Fibroblast of lung (primary cell): ENCODE results near the gene SNRNP35. TPM values are rescaled to one million over a fixed set of nuclear protein-coding genes. Genes with fewer than 3 reads are reported as not detected.

Experiments
- DNase-seq, 2 donors: peaks; one replicate each; pipeline versions ENCODE4 v3.0.0 to v3.0.0-alpha.2; 2010; ENCODE audit warnings: low read depth in 2 of 2
- H2AFZ ChIP-seq: 2 replicates; pipeline ENCODE4 v1.5.1; 2012; ENCODE audit warnings: low read length, control low read depth, inconsistent platforms
- H3K27ac ChIP-seq: 2 replicates; pipeline ENCODE4 v1.5.1; 2011; ENCODE audit warnings: low read length, control low read depth; ENCODE audit not compliant: insufficient read depth
- H3K27me3 ChIP-seq: 2 replicates; pipeline ENCODE4 v1.5.1; 2011; ENCODE audit warnings: mild to moderate bottlenecking, low read length; ENCODE audit not compliant: control insufficient read depth, insufficient read depth
- H3K36me3 ChIP-seq: 2 replicates; pipeline ENCODE4 v1.5.1; 2011; ENCODE audit warnings: low read length; ENCODE audit not compliant: control insufficient read depth, insufficient read depth
- H3K4me1 ChIP-seq: 2 replicates; pipeline ENCODE4 v1.5.1; 2011; ENCODE audit warnings: low read length; ENCODE audit not compliant: control insufficient read depth, insufficient read depth; ENCODE audit errors: extremely low read depth
- H3K4me2 ChIP-seq: 2 replicates; pipeline ENCODE4 v1.5.1; 2011; ENCODE audit warnings: low read length, control low read depth; ENCODE audit not compliant: insufficient read depth; ENCODE audit errors: extremely low read depth
- H3K4me3 ChIP-seq, 4 experiments: fragments of 200-600 bp in 1 of 4; sonication (generic) in 1 of 4; replicated peaks in 1 of 4; 2 replicates each; pipeline ENCODE4 v1.5.1; 2011 to 2016; ENCODE audit warnings: low read length in 4 of 4, low read depth in 3 of 4, mild to moderate bottlenecking in 3 of 4, control low read depth in 2 of 4, inconsistent platforms in 1 of 4, mixed read lengths in 1 of 4; ENCODE audit not compliant: insufficient read depth in 1 of 4; ENCODE audit errors: control extremely low read depth in 1 of 4
- H3K79me2 ChIP-seq: 2 replicates; pipeline ENCODE4 v1.5.1; 2012; ENCODE audit warnings: mild to moderate bottlenecking, low read length, inconsistent platforms; ENCODE audit not compliant: control insufficient read depth, insufficient read depth
- H3K9ac ChIP-seq: 2 replicates; pipeline ENCODE4 v1.5.1; 2011; ENCODE audit warnings: mild to moderate bottlenecking, low read length, control low read depth; ENCODE audit not compliant: insufficient read depth
- H3K9me3 ChIP-seq: 2 replicates; pipeline ENCODE4 v1.5.1; 2012; ENCODE audit warnings: low read depth, low read length; ENCODE audit not compliant: control insufficient read depth, insufficient read depth
- H4K20me1 ChIP-seq: 2 replicates; pipeline ENCODE4 v1.5.1; 2011; ENCODE audit warnings: low read length; ENCODE audit not compliant: control insufficient read depth, insufficient read depth; ENCODE audit errors: extremely low read depth
- CTCF ChIP-seq, 2 donors: IDR thresholded peaks in 1 of 2; conservative IDR thresholded peaks in 1 of 2; 1 replicate in 1 of 2; 2 replicates in 1 of 2; pipeline ENCODE4 v1.5.1; 2011 to 2012; ENCODE audit warnings: low read length in 2 of 2, control low read depth in 1 of 2, inconsistent platforms in 1 of 2, low read depth in 1 of 2, mild to moderate bottlenecking in 1 of 2
- EZH2 ChIP-seq: IDR thresholded peaks from 2 replicates; pipeline ENCODE4 v1.5.1; 2012; ENCODE audit warnings: low read length, control low read depth, mild to moderate bottlenecking; ENCODE audit errors: missing control alignments
- polyA plus RNA-seq, 2 donors: library from polyadenylated mRNA; depleted of rRNA in 1 of 2; stranded (reverse) in 1 of 2; unstranded in 1 of 2; fragments of >200 nt; gene quantifications; 2 replicates each; pipeline ENCODE4 v1.2.1, GENCODE V29; 2011 to 2012; ENCODE audit warnings: missing spikeins in 1 of 2
- total RNA-seq: library from RNA; depleted of rRNA; stranded (reverse); fragments of >200 nt; gene quantifications from 2 replicates; pipeline ENCODE4 v1.2.1, GENCODE V29; 2014

The SNRNP35 gene
- total and polyA plus RNA-seq, 2 donors (not counting 1 experiment from before 2014, with no cell fraction given) = 16.1 to 20.8 TPM

- no peak overlapping the region for H2AFZ ChIP-seq
Measured at GRCh38 chr12:123465084-123465483, 7.1 kb downstream of the SNRNP35 start.

GRCh38 chr12:123468786-123469185 lies 10.8 kb downstream of the SNRNP35 start:
- H3K27me3 ChIP-seq = no peaks in the 10 kb centered on the region
- no peak overlapping the region for H3K4me2 ChIP-seq
- no peak overlapping the region for H2AFZ ChIP-seq
- no peak overlapping the region for H3K27ac ChIP-seq
- no peak overlapping the region for H3K9ac ChIP-seq
- DNase-seq = no peak
- peaks cover 4% of the 10 kb centered on the region for H3K4me1 ChIP-seq
- H4K20me1 ChIP-seq = no peaks in the 10 kb centered on the region
- H3K4me3 ChIP-seq = no peak overlapping the region
- TF ChIP-seq EZH2 (no peak), CTCF (conservative IDR thresholded peaks at IDR 0.05 in 1 of 2, IDR thresholded peaks at IDR 0.05 in 1 of 2; ENCODE audit: low read depth in 1 of 2, low read length in 2 of 2) (no peak)
- H3K36me3 ChIP-seq = peaks cover 4% of the 10 kb centered on the region
- H3K9me3 ChIP-seq = no peaks in the 10 kb centered on the region
- H3K79me2 ChIP-seq = peaks cover 12% of the 10 kb centered on the region

More at GRCh38 chr12:123465084-123465483, 7.1 kb downstream of the SNRNP35 start:
- H3K36me3 ChIP-seq = no peaks in the 10 kb centered on the region
- H4K20me1 ChIP-seq = no peaks in the 10 kb centered on the region
- H3K9me3 ChIP-seq = no peaks in the 10 kb centered on the region
- no peak overlapping the region for H3K4me3 ChIP-seq
- H3K27ac ChIP-seq = no peak overlapping the region
- TF ChIP-seq EZH2 (no peak), CTCF (conservative IDR thresholded peaks at IDR 0.05 in 1 of 2, IDR thresholded peaks at IDR 0.05 in 1 of 2; ENCODE audit: low read depth in 1 of 2, low read length in 2 of 2) (no peak)
- no peaks in the 10 kb centered on the region for H3K4me1 ChIP-seq
- H3K27me3 ChIP-seq = no peaks in the 10 kb centered on the region
- no peak overlapping the region for H3K9ac ChIP-seq
- H3K79me2 ChIP-seq = peaks cover 27% of the 10 kb centered on the region
- no peak for DNase-seq
- H3K4me2 ChIP-seq = no peak overlapping the region

- Histone ChIP-seq H3K4me2 (no peak overlapping the region), H3K27ac (no peak overlapping the region), H3K9ac (no peak overlapping the region), H2AFZ (no peak overlapping the region), H3K79me2 (peaks cover 8% of the 10 kb centered on the region), H3K27me3 (no peaks in the 10 kb centered on the region), H3K4me3 (no peak overlapping the region), H3K4me1 (peaks cover 4% of the 10 kb centered on the region), H4K20me1 (no peaks in the 10 kb centered on the region), H3K9me3 (no peaks in the 10 kb centered on the region), H3K36me3 (peaks cover 4% of the 10 kb centered on the region)
- no peak for DNase-seq
- TF ChIP-seq CTCF (conservative IDR thresholded peaks at IDR 0.05 in 1 of 2, IDR thresholded peaks at IDR 0.05 in 1 of 2; ENCODE audit: low read depth in 1 of 2, low read length in 2 of 2) (no peak), EZH2 (no peak)
Measured at GRCh38 chr12:123469978-123470377, 12.0 kb downstream of the SNRNP35 start.
